HL-60 (cell line): ENCODE data around the gene TEC.

ENCODE experiments used
- POLR2AphosphoS5 ChIP-seq: IDR thresholded peaks from 2 replicates; pipeline ENCODE4 v1.6.1; 2012; ENCODE audit warnings: low read depth
- TF ChIP-seq, protein P1 (sequence below): IDR thresholded peaks from one replicate; pipeline ENCODE4 v1.5.1; 2011; ENCODE audit warnings: low read length, control low read depth, inconsistent platforms; ENCODE audit not compliant: insufficient read depth
- TF ChIP-seq, protein P2 (sequence below): IDR thresholded peaks from 2 replicates; pipeline ENCODE4 v1.6.1; 2012; ENCODE audit warnings: low read depth; ENCODE audit not compliant: insufficient replicate concordance

DNA sequence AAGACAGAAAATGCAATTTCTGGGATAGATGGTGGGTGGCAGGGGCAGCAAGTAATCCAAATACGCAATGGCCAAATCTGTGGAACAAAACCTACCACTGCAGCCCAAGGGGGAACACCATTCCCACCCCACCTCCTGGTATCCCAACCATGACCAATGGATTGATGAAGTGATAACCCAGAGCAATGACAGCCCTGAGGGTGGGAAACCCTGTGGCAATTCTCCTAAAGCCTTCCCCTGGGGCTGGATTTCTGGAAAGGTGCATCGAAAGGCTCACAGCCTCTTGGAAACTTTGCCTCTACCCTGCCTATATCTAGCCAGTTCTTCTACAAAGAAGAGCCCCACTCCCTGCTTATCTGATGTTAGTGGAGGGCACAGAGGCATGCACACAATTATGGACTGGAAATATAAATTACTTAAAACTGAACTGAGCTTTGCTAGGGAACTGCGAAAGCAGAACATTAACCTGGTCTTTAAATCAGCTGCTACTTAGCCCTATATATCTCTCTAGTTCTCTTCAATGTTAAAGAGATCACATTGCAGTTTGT lies 75.6 kb downstream of the TEC start:
- TF ChIP-seq, protein P1, sequence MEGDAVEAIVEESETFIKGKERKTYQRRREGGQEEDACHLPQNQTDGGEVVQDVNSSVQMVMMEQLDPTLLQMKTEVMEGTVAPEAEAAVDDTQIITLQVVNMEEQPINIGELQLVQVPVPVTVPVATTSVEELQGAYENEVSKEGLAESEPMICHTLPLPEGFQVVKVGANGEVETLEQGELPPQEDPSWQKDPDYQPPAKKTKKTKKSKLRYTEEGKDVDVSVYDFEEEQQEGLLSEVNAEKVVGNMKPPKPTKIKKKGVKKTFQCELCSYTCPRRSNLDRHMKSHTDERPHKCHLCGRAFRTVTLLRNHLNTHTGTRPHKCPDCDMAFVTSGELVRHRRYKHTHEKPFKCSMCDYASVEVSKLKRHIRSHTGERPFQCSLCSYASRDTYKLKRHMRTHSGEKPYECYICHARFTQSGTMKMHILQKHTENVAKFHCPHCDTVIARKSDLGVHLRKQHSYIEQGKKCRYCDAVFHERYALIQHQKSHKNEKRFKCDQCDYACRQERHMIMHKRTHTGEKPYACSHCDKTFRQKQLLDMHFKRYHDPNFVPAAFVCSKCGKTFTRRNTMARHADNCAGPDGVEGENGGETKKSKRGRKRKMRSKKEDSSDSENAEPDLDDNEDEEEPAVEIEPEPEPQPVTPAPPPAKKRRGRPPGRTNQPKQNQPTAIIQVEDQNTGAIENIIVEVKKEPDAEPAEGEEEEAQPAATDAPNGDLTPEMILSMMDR: no peak
- TF ChIP-seq, protein P2, sequence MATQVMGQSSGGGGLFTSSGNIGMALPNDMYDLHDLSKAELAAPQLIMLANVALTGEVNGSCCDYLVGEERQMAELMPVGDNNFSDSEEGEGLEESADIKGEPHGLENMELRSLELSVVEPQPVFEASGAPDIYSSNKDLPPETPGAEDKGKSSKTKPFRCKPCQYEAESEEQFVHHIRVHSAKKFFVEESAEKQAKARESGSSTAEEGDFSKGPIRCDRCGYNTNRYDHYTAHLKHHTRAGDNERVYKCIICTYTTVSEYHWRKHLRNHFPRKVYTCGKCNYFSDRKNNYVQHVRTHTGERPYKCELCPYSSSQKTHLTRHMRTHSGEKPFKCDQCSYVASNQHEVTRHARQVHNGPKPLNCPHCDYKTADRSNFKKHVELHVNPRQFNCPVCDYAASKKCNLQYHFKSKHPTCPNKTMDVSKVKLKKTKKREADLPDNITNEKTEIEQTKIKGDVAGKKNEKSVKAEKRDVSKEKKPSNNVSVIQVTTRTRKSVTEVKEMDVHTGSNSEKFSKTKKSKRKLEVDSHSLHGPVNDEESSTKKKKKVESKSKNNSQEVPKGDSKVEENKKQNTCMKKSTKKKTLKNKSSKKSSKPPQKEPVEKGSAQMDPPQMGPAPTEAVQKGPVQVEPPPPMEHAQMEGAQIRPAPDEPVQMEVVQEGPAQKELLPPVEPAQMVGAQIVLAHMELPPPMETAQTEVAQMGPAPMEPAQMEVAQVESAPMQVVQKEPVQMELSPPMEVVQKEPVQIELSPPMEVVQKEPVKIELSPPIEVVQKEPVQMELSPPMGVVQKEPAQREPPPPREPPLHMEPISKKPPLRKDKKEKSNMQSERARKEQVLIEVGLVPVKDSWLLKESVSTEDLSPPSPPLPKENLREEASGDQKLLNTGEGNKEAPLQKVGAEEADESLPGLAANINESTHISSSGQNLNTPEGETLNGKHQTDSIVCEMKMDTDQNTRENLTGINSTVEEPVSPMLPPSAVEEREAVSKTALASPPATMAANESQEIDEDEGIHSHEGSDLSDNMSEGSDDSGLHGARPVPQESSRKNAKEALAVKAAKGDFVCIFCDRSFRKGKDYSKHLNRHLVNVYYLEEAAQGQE: no peak
- no peak for TF ChIP-seq POLR2AphosphoS5
